Fibroblast of pulmonary artery (primary cell): ENCODE results near the gene AFF3.

ENCODE experiments used
- DNase-seq: peaks from one replicate; pipeline ENCODE4 v3.0.0-alpha.2; 2010; ENCODE audit warnings: low read depth
- H3K4me3 ChIP-seq: replicated peaks from 2 replicates; pipeline ENCODE4 v1.5.1; 2011; ENCODE audit warnings: low read depth, mild to moderate bottlenecking, control low read depth, low read length, moderate library complexity
- CTCF ChIP-seq: IDR thresholded peaks from 2 replicates; pipeline ENCODE4 v1.5.1; 2011; ENCODE audit warnings: mild to moderate bottlenecking, control low read depth, low read length, inconsistent platforms; ENCODE audit errors: missing control alignments

Gene AFF3

GRCh38 chr2:99865818-99866676 lies 276.3 kb downstream of the AFF3 start:
- no peak for DNase-seq
- H3K4me3 ChIP-seq, result no peak overlapping the region
- no peak for TF ChIP-seq CTCF

- TF ChIP-seq CTCF, result no peak
- peak; percentile 73 for DNase-seq
Observed at GRCh38 chr2:99864561-99865553, 277.5 kb downstream of the AFF3 start.

GRCh38 chr2:99863903-99864270 lies 278.5 kb downstream of the AFF3 start:
- DNase-seq, result no peak
- TF ChIP-seq CTCF, result no peak
- H3K4me3 ChIP-seq, result no peak overlapping the region

More at GRCh38 chr2:99864561-99865553, 277.5 kb downstream of the AFF3 start:
- no peak overlapping the region for H3K4me3 ChIP-seq

GRCh38 chr2:99863236-99863902 lies 279.0 kb downstream of the AFF3 start:
- TF ChIP-seq CTCF, result no peak
- H3K4me3 ChIP-seq, result no peak overlapping the region
- DNase-seq, result no peak

- no peak for TF ChIP-seq CTCF
- no peak for DNase-seq
- no peak overlapping the region for H3K4me3 ChIP-seq
Observed at GRCh38 chr2:99862566-99862965, 279.8 kb downstream of the AFF3 start.

GRCh38 chr2:99861376-99861760 lies 281.0 kb downstream of the AFF3 start:
- H3K4me3 ChIP-seq, result no peak overlapping the region
- DNase-seq, result peak; percentile 61
- TF ChIP-seq CTCF, result no peak
